ENCODE measurements around the gene ALK.
"Not testable (repeated sequence)": the region's sequence is repeated elsewhere in the genome, so short reads cannot be mapped to it uniquely, and the experiment has no call there.

Gene ALK

GRCh38 chr2:29246383-29247300, 674.7 kb downstream of the ALK start:
- no peak for DNase-seq (ENCODE audit: low read depth)

- DNase-seq (ENCODE audit: low read depth): no peak
These were observed 675.5 kb downstream of the ALK start for GRCh38 chr2:29245742-29246382.

DNA sequence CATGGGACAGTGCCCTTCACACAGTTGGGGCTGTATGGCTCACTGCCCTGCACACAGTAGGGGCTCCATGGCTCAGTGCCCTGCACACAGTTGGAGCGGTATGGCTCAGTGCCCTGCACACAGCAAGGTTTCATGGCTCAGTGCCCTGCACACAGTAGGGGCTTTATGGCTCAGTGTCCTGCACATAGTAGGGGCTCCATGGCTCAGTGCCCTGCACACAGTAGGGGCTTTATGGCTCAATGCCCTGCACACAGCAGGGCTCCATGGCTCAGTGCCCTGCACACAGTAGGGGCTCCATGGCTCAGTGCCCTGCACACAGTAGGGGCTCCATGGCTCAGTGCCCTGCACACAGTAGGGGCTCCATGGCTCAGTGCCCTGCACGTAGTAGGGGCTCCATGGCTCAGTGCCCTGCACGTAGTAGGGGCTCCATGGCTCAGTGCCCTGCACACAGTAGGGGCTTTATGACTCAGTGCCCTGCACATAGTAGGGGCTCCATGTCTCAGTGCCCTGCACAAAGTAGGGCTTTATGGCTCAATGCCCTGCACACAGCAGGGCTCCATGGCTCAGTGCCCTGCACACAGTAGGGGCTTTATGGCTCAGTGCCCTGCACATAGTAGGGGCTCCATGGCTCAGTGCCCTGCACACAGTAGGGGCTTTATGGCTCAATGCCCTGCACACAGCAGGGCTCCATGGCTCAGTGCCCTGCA, 676.2 kb downstream of the ALK start:
- DNase-seq (ENCODE audit: low read depth): not testable (repeated sequence)

DNA sequence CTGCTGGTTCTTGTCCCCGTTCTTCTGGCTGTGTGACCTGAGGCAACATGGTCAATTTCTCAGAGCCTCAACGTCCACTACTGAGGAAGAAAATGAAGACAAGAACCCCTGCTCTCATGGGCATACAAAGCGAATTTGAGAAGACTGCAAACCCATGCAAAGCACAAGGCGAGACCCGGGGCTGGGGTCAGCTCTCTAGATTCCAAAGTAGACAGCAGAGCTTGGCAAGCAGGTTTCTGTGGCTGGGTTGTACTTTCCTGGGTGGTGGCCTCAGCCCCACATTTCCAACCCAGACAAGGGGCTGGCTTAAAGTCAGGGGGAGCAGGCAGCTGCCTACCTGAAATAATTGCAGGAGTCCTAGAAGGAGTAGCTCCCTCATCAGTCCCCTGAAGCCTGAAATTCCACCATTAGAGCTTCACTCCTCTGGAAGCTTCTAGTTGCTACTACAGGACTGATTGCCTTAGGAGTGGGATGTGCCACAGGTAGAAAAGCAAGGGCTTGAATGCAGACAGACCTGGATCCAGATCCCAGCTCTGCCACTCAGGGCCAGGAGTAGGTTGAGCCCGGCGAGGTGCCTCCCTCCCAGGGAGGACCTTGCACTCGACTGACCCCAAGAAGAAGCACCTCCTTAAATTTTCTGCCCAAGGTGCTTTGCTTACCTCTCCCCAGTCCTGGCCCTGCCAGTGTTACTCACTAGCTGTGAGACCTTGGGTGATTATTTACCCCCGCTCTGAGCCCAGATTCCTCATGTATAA, 678.6 kb downstream of the ALK start:
- DNase-seq (ENCODE audit: low read depth): no peak

- no peak for DNase-seq (ENCODE audit: low read depth)
These were observed 679.3 kb downstream of the ALK start for GRCh38 chr2:29241955-29242565.

DNA sequence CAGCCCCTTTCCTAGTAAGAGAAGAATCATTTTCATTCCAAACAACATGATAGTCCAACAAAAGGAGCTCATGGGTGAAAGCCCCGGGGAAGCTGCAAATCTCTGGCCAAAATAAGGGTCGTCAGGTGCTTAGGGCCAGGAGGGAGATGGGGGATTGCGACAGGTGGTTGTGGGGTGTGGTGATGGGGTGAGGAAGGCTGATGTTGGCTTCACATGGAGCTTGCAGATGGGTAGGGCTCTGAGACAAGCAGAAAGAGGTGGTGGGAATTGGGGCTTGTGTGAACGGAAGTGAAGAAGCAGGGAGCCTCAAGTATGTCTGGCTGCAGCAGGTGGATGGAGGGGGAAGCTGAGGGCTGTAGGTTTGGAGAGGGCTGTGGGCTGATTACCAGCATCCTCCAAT, 680.0 kb downstream of the ALK start:
- no peak for DNase-seq (ENCODE audit: low read depth)

GRCh38 chr2:29240601-29241000, 680.8 kb downstream of the ALK start:
- DNase-seq (ENCODE audit: low read depth): no peak

DNA sequence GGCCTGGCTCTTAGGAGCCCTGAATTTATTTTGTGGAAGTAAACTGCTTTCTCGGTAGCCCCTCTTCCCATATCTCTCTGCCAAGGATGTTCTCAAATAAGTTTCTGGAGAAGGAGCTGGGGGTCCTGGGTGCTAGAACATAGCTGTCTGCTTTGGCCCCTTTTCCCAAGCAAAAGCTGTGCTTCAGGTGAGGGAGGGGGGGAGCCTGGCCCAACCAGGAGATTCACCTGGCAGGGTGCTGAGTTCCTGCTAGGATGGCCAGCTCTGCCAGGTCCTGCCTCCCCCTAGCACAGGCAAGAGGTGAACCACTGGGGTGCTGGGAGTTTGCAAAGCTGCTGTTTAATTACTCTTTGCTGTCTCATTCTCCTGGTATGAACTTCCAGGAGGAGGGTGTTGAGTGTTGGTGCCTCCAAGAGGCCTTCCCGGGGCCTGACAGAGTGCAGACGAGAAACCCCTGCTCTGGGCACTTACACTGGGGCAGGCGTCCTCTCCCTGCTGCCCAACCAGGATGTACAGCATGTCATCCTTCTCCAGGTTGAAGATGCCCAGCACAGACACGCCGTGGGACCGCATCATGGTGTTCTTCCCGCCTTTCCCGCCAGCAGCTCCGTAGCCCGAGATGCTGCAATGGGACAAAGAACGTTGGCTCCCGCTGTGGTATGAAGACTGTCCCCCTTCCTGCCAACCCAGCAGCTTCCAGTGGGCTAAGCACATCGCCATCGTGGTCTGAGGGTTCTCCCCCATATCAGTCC, 682.0 kb downstream of the ALK start:
- no peak for DNase-seq (ENCODE audit: low read depth)

DNA sequence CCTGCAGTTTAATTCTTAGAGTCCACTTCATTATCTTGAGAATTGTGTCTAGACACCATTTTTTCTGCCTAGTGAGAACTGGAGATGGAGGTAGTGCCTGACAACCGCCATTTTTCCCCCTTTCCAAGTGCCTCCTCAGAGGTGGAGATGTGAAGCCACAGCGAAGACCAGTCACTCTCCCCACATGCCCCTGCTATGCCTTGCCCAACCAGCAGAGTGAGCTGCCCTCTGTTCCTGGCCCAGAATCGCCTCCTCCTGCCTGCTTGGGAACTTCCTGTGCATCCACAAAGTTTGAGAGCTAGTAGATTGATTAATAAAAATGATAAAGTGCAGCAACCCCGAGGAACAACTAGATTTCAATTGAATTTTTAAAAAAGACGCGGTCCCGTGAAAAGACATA, 682.9 kb downstream of the ALK start:
- DNase-seq (ENCODE audit: low read depth): no peak

DNA sequence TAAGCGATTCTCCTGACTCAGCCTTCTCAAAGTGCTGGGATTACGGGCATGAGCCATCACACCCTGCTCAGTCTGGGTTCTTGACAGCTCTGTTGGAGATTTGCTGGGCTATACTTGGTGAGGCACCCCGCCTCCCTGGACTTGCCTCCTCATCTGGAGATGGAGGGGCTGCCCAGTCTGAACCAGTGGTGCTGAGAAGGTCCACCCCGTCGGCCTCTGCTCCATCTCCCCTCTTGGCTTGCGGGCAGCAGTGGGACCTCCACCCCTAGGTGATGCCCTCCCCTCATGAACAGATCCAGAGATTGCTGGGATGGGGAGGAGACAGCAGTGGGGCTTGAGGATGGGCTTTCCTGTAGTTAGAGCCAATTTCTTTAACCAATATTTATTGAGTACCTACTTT, 685.3 kb downstream of the ALK start:
- no peak for DNase-seq (ENCODE audit: low read depth)

DNA sequence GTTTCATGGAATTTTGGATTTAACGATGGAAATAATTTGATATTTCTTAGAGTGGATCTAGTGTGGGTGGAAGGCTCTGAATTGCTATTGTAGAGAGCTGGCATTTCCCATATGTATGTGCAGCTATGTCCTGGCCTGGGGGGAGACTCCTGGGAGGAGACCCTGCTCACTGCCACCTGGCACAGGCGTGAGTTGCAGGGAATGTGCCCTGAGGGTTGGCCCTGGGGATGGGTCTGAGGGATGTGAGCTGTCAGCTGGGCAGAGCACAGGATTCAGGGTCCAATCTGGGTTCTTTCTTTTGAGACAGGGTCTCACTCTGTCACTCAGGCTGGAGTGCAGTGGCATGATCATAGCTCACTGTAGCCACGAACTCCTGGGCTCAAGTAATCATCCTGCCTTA, 686.0 kb downstream of the ALK start:
- DNase-seq (ENCODE audit: low read depth): no peak

GRCh38 chr2:29233428-29233827, 688.0 kb downstream of the ALK start:
- no peak for DNase-seq (ENCODE audit: low read depth)

DNA sequence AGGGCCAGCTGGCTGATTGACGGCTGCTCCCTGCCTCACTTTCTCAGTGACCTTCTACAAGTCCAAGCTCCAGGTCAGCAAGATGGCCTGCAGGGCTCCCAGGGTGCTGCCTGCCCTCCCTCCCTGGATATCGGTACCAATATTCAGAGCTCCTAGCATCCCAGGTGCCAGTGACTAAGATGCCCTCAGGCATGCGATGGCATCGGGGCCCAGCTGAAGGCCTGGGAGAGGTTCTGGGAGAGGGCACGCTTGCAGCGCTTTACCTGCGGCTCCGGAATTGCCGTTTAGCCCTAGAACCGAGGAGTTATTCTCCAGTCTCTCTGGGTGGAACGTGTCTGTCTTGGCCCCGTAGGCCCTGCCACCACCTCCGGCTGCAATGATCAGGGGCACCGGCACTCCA, 689.3 kb downstream of the ALK start:
- DNase-seq (ENCODE audit: low read depth): no peak

- no peak for DNase-seq (ENCODE audit: low read depth)
These were observed 691.7 kb downstream of the ALK start for GRCh38 chr2:29229640-29230039.

DNA sequence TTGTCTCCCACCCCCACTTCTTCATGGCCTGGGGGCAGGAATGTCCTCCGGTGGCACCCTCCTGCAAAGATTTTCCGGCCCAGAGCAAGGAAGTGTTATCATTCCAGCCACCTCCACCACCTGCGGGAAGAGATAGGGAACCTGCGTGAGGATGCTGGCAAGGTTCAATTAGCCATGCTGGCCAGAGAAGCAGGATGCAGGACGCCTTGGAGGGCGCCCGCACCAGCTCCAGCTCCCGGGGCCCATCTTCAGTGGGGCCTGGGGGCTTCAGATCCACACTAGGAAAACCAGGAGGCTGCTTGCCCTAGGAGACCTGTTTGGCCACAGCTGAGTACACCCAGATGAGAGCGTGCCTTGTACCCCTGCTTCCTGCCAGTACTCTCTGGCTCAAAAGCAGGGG, 692.4 kb downstream of the ALK start:
- no peak for DNase-seq (ENCODE audit: low read depth)

DNA sequence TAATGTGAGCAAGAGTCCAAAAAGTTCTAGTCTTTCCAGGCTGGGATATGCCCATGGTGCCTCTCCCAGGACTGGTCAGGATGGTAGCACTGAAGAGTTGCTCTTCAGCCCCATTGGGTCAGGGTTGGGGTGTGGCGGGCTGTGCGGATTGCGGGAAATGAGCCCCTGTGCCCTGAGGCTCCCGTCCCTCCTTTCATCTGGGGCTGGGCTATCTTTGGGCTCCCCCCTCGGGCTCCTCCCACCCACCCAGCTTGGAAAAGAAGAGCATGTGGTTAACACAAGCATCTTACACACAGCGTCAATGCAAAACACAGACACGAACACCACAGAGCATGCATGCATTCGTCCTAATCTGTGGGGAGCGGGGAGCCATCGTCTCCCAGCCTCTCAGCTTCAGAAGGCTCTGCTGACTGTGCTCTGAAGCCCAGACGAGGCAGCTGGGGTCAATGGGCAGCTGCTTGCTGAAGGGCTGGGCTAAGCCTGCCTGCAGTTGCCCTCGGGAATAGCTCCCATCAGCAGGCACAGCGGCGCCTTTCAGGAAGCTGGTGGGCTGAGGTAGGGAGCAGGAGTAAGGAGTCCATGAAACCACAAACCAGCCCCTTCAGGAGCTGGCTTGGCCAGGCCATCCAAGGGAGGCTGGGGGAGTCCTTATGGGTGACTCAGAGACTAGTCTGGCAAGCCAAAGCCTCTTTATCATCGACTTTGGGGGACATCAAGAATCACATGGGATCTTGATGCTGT, 693.3 kb downstream of the ALK start:
- DNase-seq (ENCODE audit: low read depth): peak; percentile 18

DNA sequence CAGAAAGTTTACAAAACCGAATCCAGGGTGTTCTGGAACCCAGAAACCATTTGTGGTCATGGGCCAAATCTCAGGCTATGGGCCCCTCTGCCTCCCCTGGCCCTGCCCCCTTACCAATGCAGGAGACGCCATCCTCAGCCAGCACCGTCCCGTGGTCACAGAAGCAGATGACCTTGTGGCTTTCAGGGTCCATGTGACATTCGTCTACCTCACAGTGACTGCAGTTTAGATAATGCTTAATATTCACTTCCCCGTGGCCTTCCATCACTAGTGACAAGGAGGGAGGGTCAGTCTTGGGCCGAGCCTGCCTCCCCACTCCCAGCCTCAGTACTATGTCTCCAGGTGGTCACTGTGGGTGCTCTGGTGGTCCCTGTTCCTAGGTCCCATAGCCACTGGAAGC, 694.6 kb downstream of the ALK start:
- DNase-seq (ENCODE audit: low read depth): no peak

DNA sequence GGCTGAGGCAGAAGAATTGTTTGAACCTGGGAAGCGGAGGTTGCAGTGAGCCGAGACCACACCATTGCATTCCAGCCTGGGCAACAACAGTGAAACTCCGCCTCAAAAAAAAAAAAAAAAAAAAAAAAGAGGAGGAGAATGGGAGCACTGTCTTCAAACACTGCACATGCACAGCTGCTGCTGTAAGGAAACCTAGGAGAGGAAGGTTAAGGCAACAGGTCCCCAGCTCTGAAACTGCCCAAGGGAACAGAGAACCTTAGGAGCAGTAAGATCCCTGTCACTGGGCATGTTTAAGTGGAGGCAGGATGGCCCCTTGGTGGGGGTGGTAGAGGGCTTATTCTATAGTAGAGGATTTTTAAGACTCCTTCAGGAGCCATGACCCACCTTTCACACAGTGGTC, 695.0 kb downstream of the ALK start:
- no peak for DNase-seq (ENCODE audit: low read depth)

- no peak for DNase-seq (ENCODE audit: low read depth)
These were observed 695.6 kb downstream of the ALK start for GRCh38 chr2:29225814-29226213.

All from non-pigmented ciliary epithelial cell (primary cell).